Liver (tissue), 3 donors: ENCODE data around the gene SUB1.

Source experiments
- CTCF ChIP-seq: fragments of 150-350 bp; IDR thresholded peaks from 2 replicates; pipeline ENCODE4 v1.5.1; 2017; ENCODE audit warnings: improper control_type of control experiment, low read depth, low read length; ENCODE audit not compliant: missing input control
- RAD21 ChIP-seq, 2 donors: IDR thresholded peaks; 2 replicates each; pipeline ENCODE4 v1.6.1; 2016; ENCODE audit warnings: antibody characterized with exemption in 2 of 2, mild to moderate bottlenecking in 2 of 2
- REST ChIP-seq: IDR thresholded peaks from 2 replicates; pipeline ENCODE4 v1.6.1; 2016; ENCODE audit warnings: antibody characterized with exemption, mild to moderate bottlenecking
- RXRA ChIP-seq, 2 donors: IDR thresholded peaks; 2 replicates each; pipeline ENCODE4 v1.6.1; 2017 to 2018; ENCODE audit warnings: antibody characterized with exemption in 2 of 2, mild to moderate bottlenecking in 1 of 2
- TAF1 ChIP-seq: conservative IDR thresholded peaks from 2 replicates; pipeline ENCODE4 v1.6.1; 2016; ENCODE audit warnings: antibody characterized with exemption, mild to moderate bottlenecking
- donor health status: healthy.
- donor health status: healthy.

GRCh38 chr5:32562843-32563242 lies 22.5 kb upstream of the SUB1 start:
- no peak for TF ChIP-seq CTCF
- TF ChIP-seq RAD21 (IDR thresholded peaks at IDR 0.05): no peak
- no peak for TF ChIP-seq RXRA (IDR thresholded peaks at IDR 0.05)
- no peak for TF ChIP-seq REST
- TF ChIP-seq TAF1: no peak
